ENCODE results near the gene XKR8.

Gene XKR8, protein sequence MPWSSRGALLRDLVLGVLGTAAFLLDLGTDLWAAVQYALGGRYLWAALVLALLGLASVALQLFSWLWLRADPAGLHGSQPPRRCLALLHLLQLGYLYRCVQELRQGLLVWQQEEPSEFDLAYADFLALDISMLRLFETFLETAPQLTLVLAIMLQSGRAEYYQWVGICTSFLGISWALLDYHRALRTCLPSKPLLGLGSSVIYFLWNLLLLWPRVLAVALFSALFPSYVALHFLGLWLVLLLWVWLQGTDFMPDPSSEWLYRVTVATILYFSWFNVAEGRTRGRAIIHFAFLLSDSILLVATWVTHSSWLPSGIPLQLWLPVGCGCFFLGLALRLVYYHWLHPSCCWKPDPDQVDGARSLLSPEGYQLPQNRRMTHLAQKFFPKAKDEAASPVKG

DNA sequence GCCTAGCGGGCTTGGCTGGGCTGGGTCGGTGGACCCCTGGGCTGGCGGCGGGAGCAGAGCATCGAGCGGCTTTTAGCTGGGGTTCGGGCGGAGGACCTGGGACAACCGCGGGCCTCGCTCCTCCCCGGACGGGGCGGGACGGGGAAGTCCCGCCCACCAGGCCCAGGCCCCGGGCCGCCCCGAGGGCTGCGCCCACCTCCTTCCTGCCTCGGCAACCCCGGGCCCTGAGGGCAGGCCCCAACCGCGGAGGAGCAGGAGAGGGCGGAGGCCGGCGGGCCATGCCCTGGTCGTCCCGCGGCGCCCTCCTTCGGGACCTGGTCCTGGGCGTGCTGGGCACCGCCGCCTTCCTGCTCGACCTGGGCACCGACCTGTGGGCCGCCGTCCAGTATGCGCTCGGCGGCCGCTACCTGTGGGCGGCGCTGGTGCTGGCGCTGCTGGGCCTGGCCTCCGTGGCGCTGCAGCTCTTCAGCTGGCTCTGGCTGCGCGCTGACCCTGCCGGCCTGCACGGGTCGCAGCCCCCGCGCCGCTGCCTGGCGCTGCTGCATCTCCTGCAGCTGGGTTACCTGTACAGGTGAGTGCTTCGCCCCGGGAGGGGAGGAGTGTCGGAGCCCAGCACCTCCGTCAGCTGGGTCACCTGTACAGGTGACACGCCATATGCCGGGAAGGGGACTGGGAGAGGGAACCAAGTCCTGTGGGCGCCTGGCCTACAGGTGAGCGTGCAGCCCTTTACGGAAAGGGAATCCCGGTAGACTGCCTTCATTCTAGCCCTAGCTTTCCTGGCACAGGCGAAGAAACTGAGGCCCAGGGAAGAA lies at the start of gene XKR8:
Gene XKR8, plus strand, starts transcription at position 182 of the 812 bp plus-strand sequence. Its CDS starts 97 bp downstream, at position 279.
- DNase-seq (ENCODE audit: low read depth in 2 of 2), result peak; percentile 56 to 80

DNA sequence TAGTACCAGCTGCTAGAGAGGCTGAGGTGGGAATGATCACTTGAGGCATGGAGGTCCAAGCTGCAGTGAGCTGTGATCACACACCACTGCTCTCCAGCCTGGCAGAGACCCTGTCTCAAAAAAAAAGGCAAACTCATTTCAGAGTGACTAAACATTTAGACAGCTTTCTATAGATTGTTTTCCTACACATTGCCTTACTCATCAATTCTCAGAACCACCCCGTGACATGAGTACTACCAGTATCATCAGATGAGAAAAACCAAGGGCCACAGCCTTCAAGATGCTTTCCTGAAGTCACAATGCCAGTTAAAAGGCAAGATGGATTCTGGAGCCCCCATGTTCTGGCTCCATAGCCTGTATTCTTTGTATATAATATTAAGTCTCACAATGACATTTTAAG lies 47.3 kb upstream of the XKR8 start:
- no peak for DNase-seq (ENCODE audit: low read depth in 2 of 2)

DNA sequence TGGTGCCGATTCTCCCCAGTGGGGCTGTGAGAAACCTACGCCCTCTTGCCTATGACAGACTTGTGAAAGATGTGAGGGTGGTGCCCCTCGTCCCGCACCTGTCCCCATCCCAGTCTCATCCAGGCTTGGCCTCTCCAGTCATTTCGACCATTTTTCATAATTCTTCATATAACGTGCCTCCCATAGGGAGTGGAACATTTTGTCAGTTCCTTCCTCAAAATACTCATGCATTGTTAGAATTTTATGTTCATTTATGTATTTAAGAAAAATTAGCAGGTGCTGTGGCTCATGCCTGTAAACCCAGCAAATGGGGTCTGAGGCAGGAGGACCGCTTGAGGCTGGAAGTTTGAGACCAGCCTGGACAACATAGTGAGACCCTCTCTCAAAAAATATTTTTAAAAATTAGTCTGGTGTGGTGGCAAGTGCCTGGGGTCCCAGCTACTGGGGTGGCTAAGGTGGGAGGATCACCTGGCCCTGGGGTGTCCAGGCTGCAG lies 44.6 kb upstream of the XKR8 start:
- no peak for DNase-seq (ENCODE audit: low read depth in 2 of 2)

DNA sequence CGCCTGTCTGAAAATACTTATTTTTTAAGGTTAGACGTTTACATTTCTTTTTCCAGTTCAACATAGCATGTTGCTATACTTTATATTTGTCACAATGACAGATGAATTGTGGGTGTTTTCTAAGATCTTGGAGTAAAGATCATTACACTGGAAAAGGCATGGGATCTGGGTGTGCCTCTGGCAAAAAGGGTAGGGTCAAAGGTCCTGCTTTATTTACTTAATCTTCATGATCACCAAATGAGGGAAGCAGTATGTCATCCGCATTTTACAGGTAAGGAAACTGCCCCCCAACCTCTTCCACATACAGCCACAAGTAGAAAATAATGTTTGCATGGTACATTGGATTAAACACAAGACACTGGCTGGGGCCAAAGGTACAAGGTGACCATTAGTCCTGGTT lies 37.5 kb upstream of the XKR8 start:
- DNase-seq (ENCODE audit: low read depth in 2 of 2), result no peak

DNA sequence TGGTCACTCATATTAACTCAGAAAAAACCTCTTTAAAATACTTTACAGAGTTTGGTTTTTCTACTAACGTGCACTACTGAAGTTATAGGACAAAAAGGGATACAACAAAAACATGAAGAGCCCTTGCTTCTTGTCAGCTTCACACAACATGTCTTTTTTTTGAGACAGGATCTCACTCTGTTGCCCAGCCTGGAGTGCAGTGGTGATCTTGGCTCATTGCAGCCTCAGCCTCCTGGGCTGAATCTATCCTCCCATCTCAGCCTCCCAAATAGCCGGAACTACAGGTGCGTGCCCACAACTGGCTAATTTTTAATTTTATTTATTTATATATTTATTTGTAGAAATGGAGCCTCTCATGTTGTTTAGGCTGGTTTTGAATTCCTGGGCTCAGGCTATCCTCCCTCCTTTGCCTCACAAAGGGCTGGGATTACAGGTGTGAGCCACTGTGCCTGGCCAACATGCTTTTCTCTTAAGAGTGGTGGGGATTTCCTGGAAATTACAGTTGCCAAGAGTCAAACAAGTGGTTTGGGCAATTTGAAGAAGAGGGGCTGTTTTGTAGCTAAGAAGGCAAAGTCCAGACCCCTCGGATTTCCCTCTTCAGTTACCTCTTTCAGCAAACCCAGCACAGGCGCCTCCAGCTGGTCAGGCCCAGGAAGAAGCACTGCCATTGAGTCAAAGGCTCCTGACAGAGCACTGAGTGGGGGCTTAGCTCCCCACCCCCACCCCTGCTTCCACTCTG lies 31.4 kb upstream of the XKR8 start:
- DNase-seq (ENCODE audit: low read depth in 2 of 2), result no peak

DNA sequence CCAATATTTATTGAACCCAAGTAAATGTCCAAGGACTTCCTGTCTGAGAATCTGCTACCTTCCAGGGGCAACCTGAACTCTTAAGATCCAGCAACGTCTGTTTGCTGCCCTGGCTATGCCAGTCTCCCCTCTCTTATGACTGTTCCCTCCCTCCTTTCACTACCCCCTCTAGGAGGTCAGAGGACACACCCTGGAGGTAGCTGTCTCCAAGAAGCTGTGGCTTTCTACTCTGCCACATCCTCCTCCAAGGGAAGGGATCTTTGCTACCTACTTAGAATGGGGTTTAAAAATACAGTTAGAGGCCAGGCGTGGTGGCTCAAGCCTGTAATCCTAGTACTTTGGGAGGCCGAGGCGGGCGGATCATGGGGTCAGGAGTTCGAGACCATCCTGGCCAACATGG lies 28.6 kb upstream of the XKR8 start:
- DNase-seq (ENCODE audit: low read depth in 2 of 2), result no peak

DNA sequence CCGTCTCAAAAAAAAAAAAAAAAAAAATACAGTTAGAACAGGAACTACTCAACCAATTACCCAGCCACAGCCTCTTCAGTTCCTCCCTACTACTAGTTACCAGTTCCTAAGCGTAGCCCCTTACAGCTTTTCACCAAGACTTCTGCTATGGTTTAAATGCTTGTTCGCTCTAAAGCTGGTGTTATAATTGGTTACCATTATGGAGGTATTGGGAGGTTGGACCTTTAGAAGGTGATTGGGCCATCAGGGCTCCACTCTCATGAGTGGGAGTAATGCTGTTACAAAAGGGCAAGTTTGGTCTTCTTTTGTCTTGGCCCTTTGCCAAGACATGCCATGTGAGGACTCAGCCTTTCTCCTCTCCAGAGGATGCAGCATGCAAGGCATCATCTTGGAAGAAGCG lies 28.0 kb upstream of the XKR8 start:
- no peak for DNase-seq (ENCODE audit: low read depth in 2 of 2)

DNA sequence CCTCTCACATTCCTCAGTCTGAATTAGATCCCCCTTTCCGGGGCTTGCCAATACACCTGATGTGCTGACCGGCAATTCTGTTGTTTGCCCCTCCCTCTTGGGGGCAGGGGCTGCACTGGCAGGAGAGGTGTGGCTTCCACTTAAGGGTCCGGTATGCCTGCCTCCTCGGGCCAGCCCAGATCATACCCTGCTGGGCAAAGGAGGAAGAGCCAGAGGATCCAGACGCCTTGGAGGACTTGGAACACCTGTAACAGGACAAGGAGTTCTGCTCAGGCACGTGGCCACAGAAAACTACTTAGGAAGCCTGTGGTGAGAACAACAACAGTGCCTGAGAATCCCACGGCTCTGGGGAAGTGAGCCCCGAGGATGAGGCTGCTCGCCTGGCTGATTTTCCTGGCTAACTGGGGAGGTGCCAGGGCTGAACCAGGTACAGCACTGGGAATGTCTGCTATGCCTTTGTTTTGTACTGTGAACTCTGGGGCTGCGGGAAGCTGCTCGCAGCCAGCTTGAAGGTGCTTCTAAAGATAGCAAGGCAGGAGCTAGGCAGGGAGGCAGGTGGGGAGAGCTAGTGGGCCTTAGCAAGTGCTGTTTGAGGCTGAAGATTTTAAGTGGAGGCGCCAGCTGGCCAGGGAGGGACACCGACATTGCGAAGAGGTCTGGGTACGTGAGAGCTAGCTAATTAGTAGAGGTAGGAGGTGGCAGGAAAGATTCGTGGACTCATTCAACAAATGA lies 24.8 kb upstream of the XKR8 start, which contains the start of gene SMPDL3B:
Gene SMPDL3B, plus strand, starts transcription at position 183 of the 732 bp plus-strand sequence. Its CDS starts 184 bp downstream, at position 367.
- no peak for DNase-seq (ENCODE audit: low read depth in 2 of 2)

DNA sequence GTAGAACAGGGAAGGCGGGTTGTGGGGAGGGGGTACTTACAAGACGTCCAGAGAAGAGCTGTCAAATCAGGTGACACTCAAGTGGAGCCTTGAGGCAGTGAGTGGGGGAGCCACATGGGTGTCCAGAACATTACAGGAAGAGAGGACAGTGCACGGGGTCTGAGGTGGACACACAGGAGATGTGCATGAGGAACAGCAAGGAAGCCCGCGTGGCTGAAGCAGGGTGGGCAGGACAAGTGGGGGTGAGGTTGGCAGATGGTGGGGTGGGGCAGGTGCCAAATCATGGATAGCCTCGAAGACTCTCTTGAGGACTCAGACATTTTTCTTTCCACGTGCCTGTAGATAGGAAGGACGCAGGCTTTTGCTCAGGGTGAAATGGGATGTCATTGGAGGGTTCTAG lies 24.1 kb upstream of the XKR8 start:
- DNase-seq (ENCODE audit: low read depth in 2 of 2), result no peak

DNA sequence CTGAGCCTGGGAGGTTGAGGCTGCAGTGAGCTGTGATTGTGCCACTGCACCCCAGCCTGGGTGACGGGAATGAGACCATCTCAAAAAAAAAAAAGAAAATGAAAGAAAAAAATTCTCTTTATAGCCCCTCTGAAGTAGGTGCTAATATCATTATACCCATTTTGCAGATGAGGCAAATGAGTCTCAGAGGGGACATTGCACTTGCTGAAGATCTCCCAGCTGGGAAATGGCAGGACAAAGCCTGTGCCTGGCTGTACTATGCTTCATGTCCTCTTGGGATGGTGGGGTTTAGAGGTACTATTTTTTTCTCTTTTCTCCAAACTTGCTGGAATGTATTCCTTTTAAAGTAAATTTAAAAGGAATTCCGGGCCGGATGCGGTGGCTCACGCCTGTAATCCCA lies 23.4 kb upstream of the XKR8 start:
- DNase-seq (ENCODE audit: low read depth in 2 of 2), result no peak

DNA sequence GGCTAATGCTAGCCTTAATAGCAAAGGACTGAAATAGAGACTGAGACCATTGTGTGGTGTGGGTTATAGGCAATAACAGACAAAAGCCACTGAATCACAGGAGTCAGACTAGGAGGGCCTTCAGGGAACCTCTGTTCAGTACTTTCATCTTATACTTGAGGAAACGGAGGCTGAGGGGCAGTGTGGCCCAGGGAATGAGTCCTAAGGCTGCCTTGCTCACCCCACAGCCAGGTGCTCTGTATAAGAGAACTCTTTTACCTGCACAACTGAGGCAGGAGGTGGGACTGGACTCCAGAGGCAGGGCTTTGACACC lies 22.3 kb upstream of the XKR8 start:
- DNase-seq (ENCODE audit: low read depth in 2 of 2), result no peak

DNA sequence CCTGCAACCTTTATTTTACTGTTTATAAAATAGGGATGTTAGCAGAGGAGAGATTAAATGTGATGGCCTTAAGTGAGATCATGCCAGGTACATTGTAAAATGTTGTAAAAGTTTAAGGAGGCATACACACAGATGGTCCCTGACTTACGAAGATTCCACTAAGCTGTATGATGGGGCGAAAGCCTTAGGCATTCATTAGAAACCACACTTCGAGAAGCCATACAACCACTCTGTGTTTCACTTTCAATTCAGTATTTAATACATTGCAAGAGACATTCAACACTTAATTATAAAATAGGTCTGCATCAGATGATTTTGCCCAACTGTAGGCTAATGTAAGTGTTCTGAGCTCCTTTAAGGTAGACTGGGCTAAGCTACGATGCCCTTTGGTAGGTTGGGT lies 21.3 kb upstream of the XKR8 start:
- no peak for DNase-seq (ENCODE audit: low read depth in 2 of 2)

DNA sequence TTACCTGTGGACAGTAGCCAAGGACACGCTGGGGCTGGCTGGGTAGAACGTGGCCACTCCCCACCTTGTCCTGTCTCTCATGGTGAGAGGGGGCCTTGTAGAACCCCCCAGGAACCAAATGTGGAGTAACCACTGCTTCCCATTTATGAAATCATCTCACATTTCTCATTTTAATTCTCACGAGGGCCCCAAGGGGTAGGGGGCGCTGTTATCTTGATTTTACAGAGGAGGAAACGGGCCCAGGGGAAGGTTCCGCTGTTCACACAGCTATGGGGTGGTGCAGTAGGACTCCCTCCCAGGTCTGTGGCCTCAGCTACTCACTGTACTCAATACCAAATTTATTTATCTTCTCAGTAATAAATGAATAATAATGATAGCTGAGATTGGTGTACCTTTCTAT lies 19.5 kb upstream of the XKR8 start:
- DNase-seq (ENCODE audit: low read depth in 2 of 2), result peak; percentile 49 to 59

DNA sequence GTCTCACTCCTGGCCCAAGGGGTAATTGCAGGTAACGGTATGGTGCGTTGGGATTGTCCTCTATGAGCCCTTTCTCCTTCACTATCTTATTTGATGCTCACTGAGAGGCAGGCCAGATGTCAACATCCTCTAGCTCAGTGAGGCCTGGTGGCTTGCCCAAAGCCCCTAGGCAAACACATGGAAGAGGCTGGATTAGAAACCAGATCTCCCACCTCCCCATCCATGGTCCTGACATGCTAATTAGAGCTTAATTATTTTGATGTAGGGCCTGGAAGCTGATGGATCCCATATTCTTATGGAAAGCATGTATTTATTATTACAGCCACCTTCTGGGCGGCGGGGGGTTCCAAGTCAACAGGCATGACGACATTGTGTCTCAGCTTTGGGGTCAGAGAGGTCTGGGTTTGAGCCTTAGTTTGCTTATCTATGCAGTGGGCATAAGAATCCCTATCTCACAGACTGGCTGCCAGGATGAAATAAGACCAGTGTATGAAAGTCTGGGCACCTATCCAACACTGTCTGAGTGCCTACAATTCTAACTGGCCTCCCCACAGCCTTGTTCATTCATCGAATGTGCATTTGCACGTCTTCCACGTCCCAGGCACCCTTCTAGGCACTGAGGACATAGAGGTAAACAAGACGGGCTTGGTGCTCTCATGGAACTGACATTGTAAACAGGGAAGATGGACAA lies 18.8 kb upstream of the XKR8 start:
- no peak for DNase-seq (ENCODE audit: low read depth in 2 of 2)

DNA sequence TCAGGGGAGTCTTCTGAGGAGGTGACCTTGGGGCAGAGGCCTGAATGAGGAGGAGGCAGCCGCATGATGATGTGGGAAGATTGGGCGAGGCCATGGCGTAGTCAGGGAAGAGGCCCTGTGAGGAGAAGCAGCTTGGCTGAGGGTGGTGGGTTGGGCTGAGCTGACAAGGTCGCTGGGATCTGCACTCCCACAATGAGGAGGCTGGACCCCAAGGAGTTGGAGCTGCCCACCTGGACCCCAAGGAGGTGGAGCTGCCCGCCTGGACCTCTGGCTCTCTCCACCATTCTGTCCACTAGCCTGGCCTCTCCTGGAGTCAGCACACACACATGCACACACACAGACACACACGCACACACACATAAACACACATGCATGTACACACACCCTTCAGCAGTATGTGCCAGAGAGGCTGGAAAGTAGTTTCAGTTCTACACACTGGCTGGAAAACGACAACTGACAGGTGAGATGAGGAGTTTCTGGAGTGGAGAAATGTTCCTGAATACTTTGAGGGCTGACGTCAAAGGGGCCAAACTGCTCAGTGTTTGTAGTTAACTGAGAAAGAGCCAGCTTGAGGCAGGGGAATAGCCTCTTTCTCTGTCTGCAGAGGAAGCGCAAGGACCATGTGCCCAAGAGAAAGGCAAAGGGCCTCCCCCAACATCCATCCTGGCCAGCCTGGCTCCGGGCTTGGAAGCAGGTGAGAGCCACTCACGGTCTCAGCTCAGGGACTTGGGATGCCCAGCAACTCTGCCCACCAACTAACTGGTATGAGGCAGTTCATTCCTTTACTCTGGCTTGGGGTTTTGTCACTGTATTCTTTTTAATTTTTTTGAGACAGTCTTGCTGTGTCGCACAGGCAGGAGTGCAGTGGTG lies 17.9 kb upstream of the XKR8 start:
- no peak for DNase-seq (ENCODE audit: low read depth in 2 of 2)

DNA sequence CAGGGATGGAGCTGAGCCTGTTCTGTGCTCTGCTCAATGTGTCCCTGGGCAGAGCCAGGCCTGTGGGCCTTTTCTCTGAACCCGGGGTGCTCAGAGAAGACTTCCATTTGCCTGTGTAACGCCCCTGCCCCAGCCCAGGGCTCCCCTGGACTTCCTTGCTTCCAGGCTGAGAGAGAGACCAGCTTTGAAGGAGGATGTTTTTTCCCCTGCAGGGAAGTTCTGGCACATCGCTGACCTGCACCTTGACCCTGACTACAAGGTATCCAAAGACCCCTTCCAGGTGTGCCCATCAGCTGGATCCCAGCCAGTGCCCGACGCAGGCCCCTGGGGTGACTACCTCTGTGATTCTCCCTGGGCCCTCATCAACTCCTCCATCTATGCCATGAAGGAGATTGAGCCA lies 14.8 kb upstream of the XKR8 start:
- DNase-seq (ENCODE audit: low read depth in 2 of 2), result no peak

DNA sequence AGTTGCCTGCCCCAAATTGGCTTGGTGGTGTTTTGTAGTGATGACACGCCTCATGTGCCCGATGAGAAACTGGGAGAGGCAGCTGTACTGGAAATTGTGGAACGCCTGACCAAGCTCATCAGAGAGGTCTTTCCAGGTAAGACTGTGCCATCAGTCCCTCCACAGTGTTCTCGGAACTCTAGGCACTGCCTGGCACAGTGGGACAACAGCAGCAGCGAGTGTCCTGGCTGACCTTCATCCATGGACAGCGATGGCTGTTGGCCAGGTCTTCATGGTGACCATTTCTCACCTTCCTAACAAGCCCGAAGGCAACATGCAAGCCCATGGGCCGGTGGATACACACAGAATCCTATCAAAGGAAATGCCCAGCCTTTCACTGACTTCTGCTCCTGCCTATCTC lies 10.7 kb upstream of the XKR8 start:
- no peak for DNase-seq (ENCODE audit: low read depth in 2 of 2)

DNA sequence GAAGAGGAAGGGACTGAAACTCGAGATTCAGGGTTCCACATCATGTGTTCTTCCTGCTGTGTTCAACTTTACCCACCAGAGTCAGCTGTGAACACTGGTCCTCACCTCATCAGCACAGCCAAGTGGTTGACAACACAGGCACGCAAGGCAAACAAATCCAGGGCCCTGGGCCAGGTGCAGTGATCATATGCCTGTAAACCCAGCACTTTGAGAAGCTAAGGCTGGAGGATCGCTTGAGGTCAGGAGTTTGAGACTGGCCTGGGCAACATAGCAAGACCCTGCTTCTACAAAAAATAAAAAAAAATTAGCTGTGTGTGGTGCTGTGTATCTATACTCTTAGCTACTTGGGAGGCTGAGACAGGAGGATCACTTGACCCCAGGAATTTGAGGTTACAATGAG lies 8.4 kb upstream of the XKR8 start:
- DNase-seq (ENCODE audit: low read depth in 2 of 2), result no peak

DNA sequence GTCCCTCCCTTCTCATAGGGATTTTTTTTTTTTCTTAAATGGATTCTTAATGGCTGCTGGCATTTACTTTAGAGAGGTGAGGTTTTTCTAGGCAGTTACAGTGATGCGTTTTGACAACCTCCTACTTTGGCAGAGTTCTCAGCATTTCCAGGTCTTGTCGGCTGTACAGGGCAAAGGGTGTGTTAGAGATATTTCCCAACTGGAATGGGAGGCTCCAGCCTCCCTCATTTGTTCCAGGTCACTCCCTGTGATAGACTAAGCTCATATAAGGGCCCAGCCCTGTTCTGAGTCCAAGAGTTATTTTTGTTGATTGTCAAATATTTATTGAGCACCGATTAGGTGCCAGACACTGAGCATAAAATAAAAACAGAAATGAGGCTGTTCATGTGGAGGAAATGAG lies 7.6 kb upstream of the XKR8 start:
- no peak for DNase-seq (ENCODE audit: low read depth in 2 of 2)

DNA sequence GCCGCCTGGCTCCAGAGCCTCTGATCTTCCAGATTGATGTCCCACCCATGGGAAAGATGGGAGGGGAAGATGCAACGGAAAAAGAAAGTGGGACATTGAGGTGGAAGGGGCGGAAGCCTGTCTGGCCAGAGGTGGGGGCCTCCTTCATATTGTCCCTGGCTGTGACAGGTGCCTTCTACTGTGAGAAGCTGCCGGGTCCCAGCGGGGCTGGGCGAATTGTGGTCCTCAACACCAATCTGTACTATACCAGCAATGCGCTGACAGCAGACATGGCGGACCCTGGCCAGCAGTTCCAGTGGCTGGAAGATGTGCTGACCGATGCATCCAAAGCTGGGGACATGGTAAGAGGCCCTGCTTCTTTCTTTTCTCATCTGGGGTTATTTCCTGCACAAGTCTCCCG lies 5.6 kb upstream of the XKR8 start:
- no peak for DNase-seq (ENCODE audit: low read depth in 2 of 2)
